Renal cortex interstitium (tissue), 11 donors: Measurements from ENCODE around the gene TBX18. TPM values are rescaled to one million over a fixed set of nuclear protein-coding genes. Genes with fewer than 3 reads are reported as not detected.

ENCODE experiments used
- DNase-seq, 11 donors: peaks; one replicate each; pipeline ENCODE4 v3.0.0-alpha.2; 2013; ENCODE audit warnings: low read depth in 9 of 11, low spot score in 4 of 11; ENCODE audit errors: extremely low read depth in 1 of 11
- polyA plus RNA-seq, 3 donors: library from polyadenylated mRNA; unstranded; fragments of 120-200 nt; gene quantifications; one replicate each; pipeline ENCODE4 v1.2.1, GENCODE V29; 2013; ENCODE audit not compliant: insufficient read length in 3 of 3

Gene TBX18
- polyA plus RNA-seq, 3 donors = 8.8 to 10.1 (median 9.5) TPM

DNA sequence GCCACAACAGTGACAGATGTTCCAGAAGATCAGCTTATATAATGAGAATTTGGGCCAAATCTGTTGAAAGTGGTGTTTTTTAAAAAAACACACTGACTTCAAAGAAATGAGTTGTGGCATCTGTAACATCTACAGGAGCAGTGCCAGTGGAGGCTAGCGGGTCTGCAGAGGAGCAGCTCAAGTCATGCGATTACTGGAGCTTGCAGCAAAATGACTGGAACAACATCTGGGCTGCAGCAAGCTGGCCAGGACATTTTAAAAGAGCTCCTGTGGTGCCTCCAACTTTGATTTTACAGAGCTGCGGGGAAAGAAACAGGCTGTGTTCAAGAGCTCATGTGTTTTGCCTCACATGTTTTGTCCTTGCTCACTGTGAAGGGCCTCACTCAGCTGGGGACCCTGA is 57.2 kb downstream of the TBX18 start:
- no peak for DNase-seq

DNA sequence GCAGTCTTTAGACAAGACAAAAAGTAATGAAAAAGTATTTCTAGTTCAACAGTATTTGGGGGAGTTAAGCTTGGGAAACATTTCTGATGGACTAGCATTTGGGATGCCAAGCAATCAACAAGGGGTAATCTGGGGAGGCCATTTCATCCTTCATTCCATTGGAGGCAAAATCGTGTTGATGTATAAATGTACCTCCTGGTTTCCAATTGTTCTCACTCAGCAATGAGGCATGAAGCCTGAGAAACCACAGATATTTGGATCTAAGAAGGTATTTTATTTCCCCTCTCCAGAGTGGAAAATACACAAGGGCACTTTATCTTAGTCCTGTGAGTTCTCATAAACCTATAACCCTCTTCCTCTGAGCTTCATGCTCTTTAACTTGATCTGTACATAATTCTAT is 68.2 kb downstream of the TBX18 start:
- no peak for DNase-seq

DNA sequence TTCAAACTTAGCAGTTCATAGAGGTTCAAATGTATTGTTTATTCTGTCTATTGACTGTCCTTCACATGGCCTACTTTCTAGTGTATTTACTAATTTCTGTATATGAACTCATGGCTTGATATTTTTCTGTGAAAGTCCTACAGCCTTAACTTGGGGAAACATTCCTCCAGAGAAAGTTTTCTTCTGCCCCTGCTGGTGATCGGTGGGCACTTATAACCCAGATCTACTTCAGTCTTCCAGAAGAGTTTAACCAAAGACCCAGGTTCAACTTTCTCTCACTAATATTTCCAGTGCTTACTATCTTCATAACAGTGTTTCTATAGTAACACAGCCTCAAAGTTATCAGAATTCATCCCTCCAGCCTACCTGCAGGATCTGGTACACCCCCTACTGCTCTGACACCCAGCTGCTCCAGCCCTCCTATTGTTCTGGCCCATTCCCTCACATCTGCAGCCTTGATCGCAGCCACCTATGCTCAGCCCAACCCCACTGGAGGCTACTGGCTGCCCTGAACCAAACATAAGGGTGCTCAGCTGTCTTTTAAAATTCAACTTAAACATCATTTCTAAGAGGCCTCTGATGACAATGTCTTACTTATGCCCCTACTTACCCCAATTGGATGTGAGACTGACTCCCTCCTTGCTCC is 72.3 kb downstream of the TBX18 start:
- DNase-seq = no peak

DNA sequence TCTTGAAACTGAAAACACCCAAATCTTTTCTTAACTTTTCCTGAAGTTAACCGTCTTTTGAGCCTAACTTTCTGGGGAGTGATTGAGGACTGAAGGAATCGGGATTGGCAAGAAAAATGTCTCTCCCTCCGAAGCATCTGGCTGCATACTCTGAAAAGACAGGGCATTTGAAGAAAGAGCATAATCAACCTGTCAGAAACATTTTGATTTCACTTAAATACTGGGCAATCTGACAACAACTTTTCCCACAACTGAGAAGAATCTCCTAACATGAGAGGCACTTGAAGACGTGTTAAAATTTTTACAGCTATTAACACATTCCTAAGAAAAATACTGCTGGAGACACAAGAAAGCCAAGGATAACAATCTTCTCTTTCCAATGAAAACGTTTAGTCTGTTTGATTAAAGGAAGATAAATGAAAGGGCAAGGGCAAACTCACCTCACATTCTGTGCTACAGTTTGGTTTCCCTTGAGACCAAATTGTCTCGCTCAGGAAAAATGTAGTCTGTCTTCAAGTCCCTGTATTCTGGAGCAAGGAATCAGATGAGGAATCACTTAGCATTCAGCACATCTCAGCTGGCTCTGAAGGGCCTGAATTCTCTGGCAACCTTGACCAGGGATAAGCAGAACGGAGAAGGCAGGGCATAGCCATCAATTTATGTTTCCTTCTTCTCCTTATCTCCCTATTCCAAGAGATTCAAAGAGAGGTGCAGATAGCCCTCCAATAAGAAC is 76.1 kb downstream of the TBX18 start:
- no peak for DNase-seq

DNA sequence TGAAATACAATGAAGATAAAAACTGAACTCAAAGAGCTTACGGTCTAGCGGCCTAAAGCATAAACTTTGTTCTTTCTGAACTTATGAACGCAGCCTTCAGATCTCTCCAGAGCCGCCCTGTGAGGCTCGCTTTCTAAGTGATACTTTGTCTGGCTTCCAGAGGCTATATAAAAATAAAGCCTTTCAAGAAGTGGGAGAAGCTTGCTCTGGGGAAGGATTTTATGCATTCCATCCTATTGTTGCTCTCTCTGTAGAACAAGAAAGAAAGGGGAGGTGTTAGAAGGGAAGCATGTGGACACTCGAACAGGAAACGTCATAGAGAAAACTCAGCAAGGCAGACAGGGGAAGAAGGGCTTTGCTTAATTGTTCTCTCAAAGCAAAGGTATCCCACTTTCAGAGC is 77.0 kb downstream of the TBX18 start:
- DNase-seq = no peak

DNA sequence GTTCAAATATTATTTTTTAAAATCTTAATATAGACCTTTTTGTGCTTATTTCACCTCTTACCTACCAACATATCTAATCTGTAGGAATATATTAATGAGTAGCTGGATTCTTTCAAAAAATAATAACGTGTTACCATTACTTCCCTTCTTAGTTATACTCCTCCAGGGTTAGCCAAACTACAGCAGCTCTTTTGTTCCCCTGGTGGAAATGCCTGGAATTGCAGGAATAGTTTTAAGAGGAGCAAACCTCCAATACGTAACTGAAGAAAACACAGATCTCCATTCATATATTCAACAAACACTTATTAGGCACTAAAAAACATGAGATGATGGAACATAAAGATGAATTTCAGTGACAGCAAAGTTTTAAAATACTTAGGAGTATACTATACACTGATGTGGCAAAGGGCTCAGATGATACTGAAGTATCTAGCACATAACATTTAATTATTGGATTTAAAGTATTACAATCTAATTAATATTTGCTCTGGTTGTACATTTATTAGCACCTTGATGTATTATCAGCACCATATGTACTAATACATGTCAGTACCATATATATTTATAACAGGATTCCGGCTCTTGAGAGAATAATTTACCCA is 78.3 kb downstream of the TBX18 start:
- no peak for DNase-seq

DNA sequence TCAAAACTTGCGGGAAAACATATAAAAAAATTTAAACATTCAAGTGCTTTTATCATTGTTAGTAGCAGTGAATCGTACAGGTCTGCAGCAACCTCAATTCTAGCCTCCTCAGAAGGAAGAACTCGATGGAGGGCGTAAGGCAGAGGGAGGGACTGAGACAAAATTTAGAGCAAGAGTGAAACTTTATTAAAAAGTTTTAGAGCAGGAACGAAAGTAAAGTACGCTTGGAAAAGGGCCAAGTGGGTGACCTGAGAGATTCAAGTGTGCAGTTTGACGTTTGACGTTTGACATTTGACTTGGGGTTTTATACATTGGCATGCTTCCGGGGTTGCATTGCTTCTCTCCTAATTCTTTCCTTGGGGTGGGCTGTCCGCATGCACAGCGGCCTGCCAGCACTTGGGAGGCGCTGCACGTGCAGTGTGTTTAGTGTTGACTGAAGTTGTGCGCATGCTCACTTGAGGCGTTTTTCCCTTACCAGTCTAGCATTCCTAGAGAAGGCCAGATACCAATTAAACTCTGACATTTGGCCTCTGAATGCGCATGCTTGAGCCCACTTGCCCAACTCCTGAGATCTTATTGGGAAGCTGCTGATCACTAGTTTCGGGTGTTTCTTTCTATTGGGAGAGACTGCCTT is 82.6 kb downstream of the TBX18 start:
- DNase-seq = no peak

DNA sequence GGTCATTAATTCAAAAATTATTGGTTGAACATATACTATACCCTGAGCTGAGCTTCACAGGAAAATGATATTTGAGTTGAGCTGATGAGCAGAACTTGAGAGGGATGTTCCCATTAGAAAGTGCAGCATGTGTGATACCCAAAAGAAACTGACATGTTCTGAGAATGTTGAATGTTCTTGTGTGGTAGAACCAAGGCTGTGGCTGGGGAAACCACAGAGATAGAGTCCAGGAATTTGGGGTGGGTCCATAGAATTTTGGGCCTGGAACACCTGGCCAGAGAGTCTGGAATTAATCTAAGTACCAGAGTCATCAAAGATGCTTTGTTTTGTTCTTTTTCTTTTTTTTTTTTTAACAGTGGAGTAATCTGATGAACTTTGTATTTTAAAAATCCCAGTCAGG is 88.7 kb downstream of the TBX18 start:
- DNase-seq = no peak

DNA sequence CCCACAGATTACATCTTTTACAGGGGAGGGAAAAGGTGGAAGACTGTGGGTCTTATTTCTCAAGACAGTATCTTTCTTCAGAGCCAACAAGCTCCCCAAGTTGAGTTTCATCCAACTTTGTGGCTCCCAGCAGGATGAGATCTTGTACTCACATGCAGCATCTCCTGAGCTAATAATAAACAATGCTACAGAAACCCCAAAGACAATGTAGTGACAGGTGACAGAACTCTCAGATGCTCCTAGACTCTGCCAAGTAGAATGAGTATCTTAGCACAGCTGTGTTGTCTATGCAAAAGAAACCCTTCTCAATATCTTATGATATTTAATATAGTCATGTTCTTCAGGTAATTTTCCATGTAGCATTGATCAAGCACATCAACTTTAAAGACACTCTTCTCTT is 90.0 kb downstream of the TBX18 start:
- no peak for DNase-seq

DNA sequence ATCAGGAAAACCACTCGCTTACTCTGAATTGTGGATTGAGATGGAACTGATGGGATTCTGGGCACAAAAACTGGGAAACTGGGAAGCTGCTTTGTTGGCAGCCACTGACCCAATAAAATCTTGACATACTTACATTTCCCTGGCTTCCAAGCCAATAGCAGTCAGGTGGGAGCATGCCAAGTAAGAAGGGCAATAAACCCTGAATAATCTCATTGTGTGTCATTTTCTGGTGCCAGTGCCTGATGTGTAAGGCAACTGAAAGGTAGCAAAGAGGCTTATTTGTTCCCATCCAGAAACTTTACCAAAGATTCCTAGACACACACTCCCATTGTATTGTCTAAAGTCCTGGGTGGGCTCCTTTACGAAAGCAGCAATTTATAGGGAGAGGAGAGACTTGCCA is 93.2 kb downstream of the TBX18 start:
- no peak for DNase-seq

DNA sequence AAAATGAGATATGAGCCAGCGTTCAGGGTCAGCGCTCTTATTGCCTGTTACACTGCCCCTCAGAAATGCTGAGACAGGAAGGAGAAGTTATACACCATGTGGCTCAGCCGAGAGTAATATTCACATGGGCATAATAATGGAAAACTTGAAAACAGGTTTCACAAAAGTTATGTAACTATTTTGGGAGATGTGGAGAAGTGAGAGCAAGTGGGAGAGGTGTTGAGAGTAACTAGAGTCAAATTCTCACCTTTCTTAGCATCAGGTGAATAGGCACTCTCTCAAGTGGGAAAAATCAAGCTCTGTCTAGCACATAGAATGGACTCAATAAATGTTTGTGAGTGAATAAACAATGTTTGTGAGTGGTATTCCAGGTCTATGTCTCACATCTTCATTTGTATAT is 94.5 kb downstream of the TBX18 start:
- DNase-seq = no peak

DNA sequence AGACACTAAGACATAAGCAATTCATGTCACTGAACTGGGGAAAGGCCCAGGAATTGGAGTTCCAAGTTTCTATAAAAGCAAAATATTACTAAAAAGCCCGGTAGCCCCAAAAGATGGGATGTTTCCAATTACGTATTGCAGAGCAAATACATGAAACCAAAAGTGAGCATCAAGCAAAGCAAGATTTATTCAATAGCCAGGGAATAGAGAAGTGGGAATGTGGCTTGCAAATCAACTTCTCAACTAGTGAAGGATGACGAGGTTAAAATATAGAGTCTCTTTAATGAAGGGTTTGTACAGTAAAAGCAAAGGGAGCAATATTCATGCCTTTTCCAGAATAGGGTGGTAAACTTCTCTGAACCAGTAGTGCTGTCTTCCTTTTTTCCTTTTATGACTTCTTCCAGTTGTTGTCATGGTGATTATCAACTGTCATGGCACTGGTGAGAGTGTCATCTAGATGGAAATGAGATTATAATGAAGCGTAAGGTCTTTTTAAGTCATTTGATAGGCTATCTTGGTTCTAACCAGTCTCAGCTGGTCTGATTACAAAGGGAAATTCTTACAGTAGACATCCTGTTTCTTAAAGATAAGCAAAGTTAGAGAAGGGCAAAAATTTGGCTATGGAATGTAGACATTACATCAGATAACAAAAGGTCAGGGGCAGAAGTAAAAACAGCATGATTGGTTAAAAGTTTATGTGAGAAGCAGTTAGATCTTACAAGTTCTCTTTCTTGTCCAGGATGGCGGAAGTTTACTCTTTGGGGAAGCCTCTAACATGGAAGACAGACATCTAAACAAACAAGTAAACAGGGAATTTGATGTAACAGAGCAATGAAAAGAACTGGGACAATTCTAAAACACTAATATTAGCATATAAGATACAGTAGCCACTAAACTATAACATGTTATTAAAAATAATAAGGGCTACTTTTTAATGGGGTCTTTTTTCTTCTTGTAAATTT is 96.9 kb downstream of the TBX18 start:
- no peak for DNase-seq

DNA sequence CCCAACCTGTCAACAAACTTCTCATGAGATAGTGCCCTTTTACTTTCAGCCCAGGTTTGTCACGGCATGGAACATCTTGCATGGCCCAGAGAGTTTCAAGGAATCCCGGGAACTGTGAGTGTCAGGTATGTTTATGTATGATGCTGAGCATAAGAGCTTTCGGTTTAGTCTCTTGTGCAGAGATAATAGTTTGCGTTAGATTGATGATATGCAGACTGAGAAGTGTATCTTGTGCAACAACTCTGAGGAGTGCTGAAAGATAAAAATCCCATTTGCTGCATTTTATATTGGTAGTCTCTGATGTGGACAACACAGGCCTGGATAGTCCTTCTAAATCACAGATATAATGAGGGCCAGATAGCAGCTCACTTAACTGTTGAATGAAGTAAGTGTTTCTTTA is 99.0 kb downstream of the TBX18 start:
- no peak for DNase-seq

DNA sequence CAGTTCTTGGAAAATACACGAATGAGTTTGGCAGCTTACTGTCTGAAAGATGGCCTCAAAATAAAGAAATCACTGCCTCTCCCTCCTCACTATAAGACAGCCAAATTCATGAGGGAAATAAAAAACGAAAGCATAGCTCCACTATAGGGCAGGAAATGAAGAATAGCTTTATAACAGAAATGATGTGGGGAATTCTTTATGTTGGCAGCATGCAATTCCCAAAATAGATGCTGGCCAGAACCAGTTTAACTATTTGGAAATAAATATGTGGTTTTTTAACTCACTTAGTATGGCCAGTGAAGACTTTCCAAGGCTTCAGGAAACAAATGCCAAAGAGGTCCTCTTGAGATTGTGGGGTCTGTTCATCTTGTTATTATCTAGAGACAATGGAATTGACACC is 100.5 kb downstream of the TBX18 start:
- no peak for DNase-seq

DNA sequence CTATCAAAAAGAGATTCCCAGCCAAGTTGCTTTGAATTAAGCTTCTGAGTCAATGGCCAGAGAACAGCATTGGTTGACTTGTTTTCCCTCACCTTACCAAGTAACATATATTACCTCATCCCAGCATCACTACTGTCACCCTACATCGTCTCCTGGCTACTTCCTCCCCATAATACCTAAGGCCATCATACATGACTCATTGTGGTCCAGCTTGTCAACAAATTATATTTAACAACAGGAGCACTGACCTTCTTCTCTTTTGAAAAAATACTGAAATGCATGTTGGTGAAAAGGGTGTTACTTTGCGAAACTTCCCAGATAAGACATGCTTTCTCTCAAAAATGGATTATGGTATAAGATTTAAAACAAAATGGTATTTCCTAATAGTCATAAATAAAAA is 106.9 kb downstream of the TBX18 start:
- DNase-seq = no peak

DNA sequence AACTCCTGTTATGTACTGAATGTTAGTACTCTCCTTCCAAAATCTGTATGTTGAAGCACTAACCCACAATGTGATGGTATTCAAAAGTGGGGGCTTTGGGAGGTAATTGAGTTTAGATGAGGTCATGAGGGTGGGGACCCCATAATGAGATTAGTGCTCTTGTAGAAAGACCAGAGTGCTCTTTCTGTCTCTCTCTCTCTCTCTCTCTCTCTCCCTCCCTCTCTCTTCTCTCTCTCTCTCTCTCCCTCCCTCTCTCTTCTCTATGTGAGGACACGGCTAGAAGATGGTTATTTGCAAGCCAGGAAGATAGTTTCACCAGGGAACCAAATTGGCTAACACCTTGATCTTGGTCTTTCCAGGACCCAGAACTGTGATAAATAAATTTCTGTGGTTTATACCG is 107.4 kb downstream of the TBX18 start:
- no peak for DNase-seq

DNA sequence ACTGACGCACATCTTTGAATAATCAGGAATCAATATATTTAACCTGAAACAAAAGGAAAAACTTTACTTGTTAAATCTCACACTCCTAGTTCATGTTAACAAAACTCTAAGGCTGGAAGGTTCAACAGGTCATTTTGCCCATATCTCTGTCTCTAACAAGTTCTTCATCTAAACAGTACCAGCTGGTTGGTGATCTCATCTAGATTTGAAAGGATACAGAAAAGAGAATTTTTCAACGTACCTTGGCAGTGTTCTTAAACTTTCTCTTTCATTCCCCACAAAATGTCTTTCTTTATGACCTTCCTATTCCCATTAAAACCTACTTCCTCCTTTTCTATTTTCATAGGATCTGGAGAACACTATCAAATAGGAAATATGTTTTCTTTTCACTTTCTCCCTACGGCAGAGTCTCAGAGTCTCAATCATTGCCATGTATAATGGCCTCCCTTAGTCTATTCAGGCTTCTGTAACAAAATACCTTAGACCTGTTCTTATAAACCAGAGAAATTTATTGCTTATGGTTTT is 111.3 kb downstream of the TBX18 start:
- DNase-seq = no peak

DNA sequence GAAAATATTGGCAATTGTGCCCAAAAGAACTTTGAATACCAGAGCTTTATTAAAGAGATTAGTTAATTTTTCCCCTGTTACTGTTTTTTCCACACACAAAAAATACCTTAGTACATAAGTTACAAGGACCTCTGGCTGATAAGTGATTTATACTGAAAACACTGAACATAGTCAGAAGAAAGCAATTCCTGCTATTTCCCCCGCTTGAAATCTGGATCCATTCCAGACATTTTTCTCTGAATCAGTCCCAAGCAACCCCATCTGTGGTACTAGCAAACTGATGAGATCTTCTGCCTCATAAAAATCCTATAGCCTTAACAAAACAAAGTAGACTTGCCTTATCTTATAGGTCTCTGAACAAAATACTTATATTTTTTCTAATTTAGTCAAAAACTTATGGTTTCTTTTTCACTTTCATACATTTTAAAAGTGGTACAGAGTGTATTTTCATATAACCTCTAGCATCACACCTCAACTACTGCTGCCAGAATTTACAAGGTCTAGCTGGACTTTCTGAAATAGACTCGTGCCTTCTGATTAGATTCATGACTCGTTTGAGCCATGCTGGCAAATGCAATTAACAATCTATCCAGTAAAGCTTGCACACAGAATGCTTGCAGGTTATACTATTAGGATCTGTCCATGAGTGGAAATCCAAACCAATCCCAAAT is 111.9 kb downstream of the TBX18 start:
- DNase-seq = peak in 1 of 11 donors; percentile 39
